ENCODE results near the gene VGLL4.

GRCh38 chr3:11584570-11584969, 59.1 kb downstream of the VGLL4 start:
- TF ChIP-seq CTCF (optimal IDR thresholded peaks at IDR 0.05 in 1 of 3, IDR thresholded peaks at IDR 0.05 in 1 of 3, conservative IDR thresholded peaks at IDR 0.05 in 1 of 3; ENCODE audit: extremely low read depth in 1 of 3, insufficient read depth in 2 of 3, low read length in 3 of 3): no peak
- TF ChIP-seq EZH2 (IDR thresholded peaks at IDR 0.05; ENCODE audit: low read length): no peak

Data from keratinocyte (primary cell).